Uterus (tissue), 2 donors: ENCODE data around the gene FOS.

Experiments used
- POLR2A ChIP-seq, 2 donors: fragments of 450-650 bp; IDR thresholded peaks; one replicate each; pipeline ENCODE4 v1.6.1; 2016; ENCODE audit warnings: antibody characterized with exemption in 2 of 2, mild to moderate bottlenecking in 1 of 2, moderate library complexity in 1 of 2
- TF ChIP-seq, protein P1 (sequence below), 4 experiments: fragments of 200-600 bp in 2 of 4; fragments of 450-650 bp in 2 of 4; sonication (generic) in 2 of 4; IDR thresholded peaks; one replicate each; pipeline ENCODE4 v1.5.1; 2016 to 2019; ENCODE audit warnings: antibody characterized with exemption in 4 of 4, mild to moderate bottlenecking in 2 of 4, moderate library complexity in 1 of 4

DNA sequence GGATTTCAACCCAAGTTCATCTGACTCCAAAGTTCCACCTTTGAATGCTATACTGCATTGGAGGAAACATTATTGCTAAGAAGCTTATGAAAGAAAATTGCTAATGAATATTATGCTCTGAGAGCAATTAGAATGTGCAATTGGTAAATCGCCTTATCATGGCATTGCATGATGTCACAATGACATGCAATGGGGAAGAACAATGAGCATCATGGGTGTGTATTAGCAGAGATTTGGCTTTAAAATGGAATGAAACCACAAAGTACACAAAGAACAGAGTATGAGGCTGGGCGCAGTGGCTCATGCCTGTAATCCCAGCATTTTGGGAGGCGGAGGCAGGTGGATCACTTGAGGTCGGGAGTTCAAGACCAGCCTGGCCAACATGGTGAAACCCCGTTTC is 34.7 kb downstream of the FOS start:
- TF ChIP-seq, protein P1, sequence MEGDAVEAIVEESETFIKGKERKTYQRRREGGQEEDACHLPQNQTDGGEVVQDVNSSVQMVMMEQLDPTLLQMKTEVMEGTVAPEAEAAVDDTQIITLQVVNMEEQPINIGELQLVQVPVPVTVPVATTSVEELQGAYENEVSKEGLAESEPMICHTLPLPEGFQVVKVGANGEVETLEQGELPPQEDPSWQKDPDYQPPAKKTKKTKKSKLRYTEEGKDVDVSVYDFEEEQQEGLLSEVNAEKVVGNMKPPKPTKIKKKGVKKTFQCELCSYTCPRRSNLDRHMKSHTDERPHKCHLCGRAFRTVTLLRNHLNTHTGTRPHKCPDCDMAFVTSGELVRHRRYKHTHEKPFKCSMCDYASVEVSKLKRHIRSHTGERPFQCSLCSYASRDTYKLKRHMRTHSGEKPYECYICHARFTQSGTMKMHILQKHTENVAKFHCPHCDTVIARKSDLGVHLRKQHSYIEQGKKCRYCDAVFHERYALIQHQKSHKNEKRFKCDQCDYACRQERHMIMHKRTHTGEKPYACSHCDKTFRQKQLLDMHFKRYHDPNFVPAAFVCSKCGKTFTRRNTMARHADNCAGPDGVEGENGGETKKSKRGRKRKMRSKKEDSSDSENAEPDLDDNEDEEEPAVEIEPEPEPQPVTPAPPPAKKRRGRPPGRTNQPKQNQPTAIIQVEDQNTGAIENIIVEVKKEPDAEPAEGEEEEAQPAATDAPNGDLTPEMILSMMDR (IDR thresholded peaks at IDR 0.05): no peak
- TF ChIP-seq POLR2A (IDR thresholded peaks at IDR 0.05): no peak
